HFF-Myc (cell line): ENCODE results near the gene ABCA5.

Experiments used
- DNase-seq: peaks from one replicate; pipeline ENCODE4 v3.0.0-alpha.2; 2011; ENCODE audit warnings: low read depth; ENCODE audit errors: extremely low read depth
- H3K4me3 ChIP-seq: replicated peaks from 2 replicates; pipeline ENCODE4 v1.5.1; 2011; ENCODE audit warnings: low read depth, mild to moderate bottlenecking, control low read depth, low read length
- CTCF ChIP-seq: IDR thresholded peaks from 2 replicates; pipeline ENCODE4 v1.5.1; 2012; ENCODE audit warnings: mild to moderate bottlenecking, low read depth, low read length, control low read depth; ENCODE audit errors: missing control alignments

Gene ABCA5

GRCh38 chr17:69268543-69269014, 58.4 kb downstream of the ABCA5 start:
- DNase-seq: no peak
- H3K4me3 ChIP-seq: no peak overlapping the region
- TF ChIP-seq CTCF: no peak

DNA sequence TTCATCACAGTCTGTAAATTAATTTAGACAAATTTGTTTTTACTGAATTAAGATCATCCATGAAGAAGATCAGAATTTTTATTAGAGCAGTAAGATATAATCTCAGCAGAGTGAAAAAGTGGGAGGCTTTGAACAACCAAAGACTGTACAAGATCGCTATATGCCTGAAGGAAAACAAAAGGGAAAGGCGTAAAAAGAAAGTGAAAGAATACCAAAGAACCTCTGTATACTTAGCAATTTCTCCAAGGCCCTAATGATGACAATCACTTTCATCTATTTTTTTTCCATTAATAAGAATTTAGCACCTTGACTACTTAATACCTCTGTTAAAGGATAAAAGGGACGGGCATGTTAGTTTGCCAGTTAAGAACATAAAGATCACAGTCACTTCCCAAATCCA, 59.7 kb downstream of the ABCA5 start:
- no peak overlapping the region for H3K4me3 ChIP-seq
- no peak for TF ChIP-seq CTCF
- no peak for DNase-seq

GRCh38 chr17:69265873-69266272, 61.1 kb downstream of the ABCA5 start:
- H3K4me3 ChIP-seq: no peak overlapping the region
- no peak for DNase-seq
- no peak for TF ChIP-seq CTCF

GRCh38 chr17:69254187-69254586, 72.7 kb downstream of the ABCA5 start:
- H3K4me3 ChIP-seq: no peak overlapping the region
- DNase-seq: no peak
- TF ChIP-seq CTCF: no peak

DNA sequence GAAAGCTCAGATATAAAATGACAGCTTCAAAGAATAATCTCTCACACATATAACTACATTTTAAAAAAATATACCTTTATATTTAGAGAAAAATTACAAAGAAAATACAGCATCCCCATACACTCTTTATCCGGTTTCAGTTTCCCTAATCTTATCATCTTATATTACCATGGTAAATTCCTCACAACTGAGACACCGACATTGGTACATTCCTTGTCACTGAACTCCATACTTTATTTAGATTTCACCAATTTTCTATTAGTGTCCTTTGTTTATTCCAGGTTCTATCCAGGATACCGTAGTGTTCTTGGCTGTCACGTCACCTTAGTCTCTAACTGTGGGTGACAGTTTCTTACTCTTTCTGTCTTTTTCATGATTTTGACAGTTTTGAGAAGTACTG, 76.3 kb downstream of the ABCA5 start:
- no peak for DNase-seq
- no peak for TF ChIP-seq CTCF
- H3K4me3 ChIP-seq: no peak overlapping the region

DNA sequence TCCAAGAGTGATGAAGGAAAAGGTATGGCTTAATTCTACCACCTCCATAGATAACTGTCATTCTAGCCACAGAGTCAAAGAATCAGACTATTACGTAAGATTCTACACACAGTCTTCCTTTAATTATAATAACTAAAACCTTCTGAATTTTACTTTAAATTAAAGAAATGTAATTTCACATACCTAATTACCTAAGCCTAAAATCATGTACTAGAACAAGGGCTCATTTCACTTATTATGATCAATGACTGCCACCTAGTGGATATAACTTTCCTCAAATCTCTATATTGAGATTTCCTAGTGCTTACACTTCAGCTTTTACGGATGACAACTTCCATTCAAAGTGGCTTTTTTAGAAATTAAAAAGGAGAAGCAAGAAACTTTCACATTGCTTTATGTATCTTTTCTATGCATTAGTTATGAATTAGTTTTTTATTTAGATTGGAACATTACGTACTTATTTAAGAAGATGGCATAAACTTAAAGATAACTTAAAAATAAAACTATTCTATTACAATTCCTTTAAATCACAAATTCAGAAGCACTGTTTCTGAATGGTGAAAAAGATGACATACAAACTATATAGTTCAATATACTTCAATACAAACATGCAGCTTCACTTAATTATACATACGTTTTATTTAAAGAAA, 80.1 kb downstream of the ABCA5 start:
- H3K4me3 ChIP-seq: no peak overlapping the region
- DNase-seq: peak; percentile 31
- peak; percentile 36 for TF ChIP-seq CTCF

DNA sequence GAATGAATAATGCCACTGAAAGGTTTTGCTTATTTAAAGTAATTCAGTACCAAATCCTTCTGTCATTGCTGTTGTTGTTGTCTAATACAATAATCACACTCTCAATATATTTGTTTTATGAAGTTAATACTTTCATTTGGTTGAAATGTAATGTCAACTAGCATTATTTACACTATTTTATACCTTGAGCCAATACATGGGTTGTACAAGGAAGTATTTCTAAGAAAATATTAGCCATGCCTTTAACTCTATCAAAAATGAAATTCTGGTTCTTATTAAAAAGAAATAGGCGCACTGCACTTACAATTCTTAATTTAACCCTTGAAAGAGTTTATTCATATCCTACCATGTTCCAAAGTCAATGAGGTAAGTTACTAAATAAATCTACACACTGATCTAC, 80.7 kb downstream of the ABCA5 start:
- no peak overlapping the region for H3K4me3 ChIP-seq
- TF ChIP-seq CTCF: no peak
- DNase-seq: no peak
